DMS53 treated with DMSO at 0.1 percent for 48 hours (cell line): ENCODE measurements around the gene SNX11.

Experiments
- DNase-seq: peaks from one replicate; lab custom pipeline; 2025; ENCODE audit not compliant: unreplicated experiment; lab: John Stamatoyannopoulos, UW

Gene SNX11

GRCh38 chr17:48161127-48161905 is 53.8 kb downstream of the SNX11 start:
- DNase-seq, result no peak

- peak; percentile 62 for DNase-seq
These were observed 54.9 kb downstream of the SNX11 start for GRCh38 chr17:48162306-48162934.

GRCh38 chr17:48162946-48163506 is 55.5 kb downstream of the SNX11 start:
- DNase-seq, result peak; percentile 70

GRCh38 chr17:48163809-48164208 is 56.2 kb downstream of the SNX11 start:
- no peak for DNase-seq

- no peak for DNase-seq
These were observed 62.4 kb downstream of the SNX11 start for GRCh38 chr17:48169926-48170325.
